Cardiac muscle cell (in vitro differentiated cells and primary cell): ENCODE measurements around the gene ENSA. TPM values are rescaled to one million over a fixed set of nuclear protein-coding genes. Genes with fewer than 3 reads are reported as not detected.
"Not testable (repeated sequence)": the region's sequence is repeated elsewhere in the genome, so short reads cannot be mapped to it uniquely, and the experiment has no call there.

ENCODE experiments used
- DNase-seq, 2 donors: peaks; one replicate each; pipeline versions ENCODE4 v3.0.0 to v3.0.0-alpha.2; 2010 to 2017; ENCODE audit warnings: low read depth in 1 of 2, low spot score in 1 of 2
- H3K27ac ChIP-seq: fragments of 200-600 bp; sonication (generic); 2 replicates; pipeline ENCODE4 v1.5.1; 2016
- H3K27me3 ChIP-seq: fragments of 200-600 bp; sonication (generic); 2 replicates; pipeline ENCODE4 v1.6.0; 2016; ENCODE audit warnings: control low read depth
- H3K36me3 ChIP-seq: fragments of 200-600 bp; sonication (generic); 2 replicates; pipeline ENCODE4 v1.5.1; 2016; ENCODE audit warnings: control low read depth
- H3K4me1 ChIP-seq: fragments of 200-600 bp; sonication (generic); 2 replicates; pipeline ENCODE4 v1.8.1; 2017; ENCODE audit warnings: low read depth, mild to moderate bottlenecking, mixed run types
- H3K4me3 ChIP-seq: fragments of 200-600 bp; sonication (generic); 2 replicates; pipeline ENCODE4 v1.5.1; 2016; ENCODE audit warnings: mild to moderate bottlenecking
- H3K9me3 ChIP-seq: fragments of 200-600 bp; sonication (generic); 2 replicates; pipeline ENCODE4 v1.5.1; 2017; ENCODE audit warnings: low read depth, mild to moderate bottlenecking, control low read depth
- CTCF ChIP-seq: IDR thresholded peaks from 2 replicates; pipeline ENCODE4 v1.5.1; 2012; ENCODE audit warnings: low read depth, mild to moderate bottlenecking, low read length
- polyA plus RNA-seq: library from polyadenylated mRNA; unstranded; fragments of >200 nt; fragmentation: Nextera tagmentation; extraction: Ambion mirVana; gene quantifications from 2 replicates; pipeline ENCODE4 v1.2.1, GENCODE V29; 2016
- total RNA-seq: library from RNA; depleted of rRNA; stranded (reverse); fragments of >200 nt; gene quantifications from 2 replicates; pipeline ENCODE4 v1.2.3, GENCODE V29; 2016

ENSA gene
- total and polyA plus RNA-seq, 2 experiments from 2014 or later = 65.9 to 82.2 TPM

DNA sequence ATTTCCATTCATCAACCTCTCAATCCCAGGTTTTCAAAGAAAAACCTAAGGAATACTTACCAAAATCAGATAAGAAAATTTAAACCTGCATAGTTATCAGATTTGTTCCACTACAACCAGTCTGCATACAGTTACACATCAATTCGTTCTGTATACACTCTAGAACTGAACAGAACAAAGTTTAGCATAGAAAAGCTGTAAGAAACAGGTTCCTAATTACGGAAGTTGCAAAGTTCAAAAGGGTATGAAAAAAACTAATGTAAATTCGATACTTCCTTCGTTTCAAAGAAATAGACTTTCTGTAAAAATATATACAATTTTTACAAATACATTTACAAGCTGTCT is 53.1 kb downstream of the ENSA start:
- DNase-seq = no peak
- no peak overlapping the region for H3K27ac ChIP-seq
- no peaks in the 10 kb centered on the region for H3K9me3 ChIP-seq
- peak overlapping the region; percentile 76 for H3K4me3 ChIP-seq
- H3K27me3 ChIP-seq = no peaks in the 10 kb centered on the region
- peaks cover 39% of the 10 kb centered on the region for H3K36me3 ChIP-seq
- TF ChIP-seq CTCF = no peak
- H3K4me1 ChIP-seq = peaks cover 31% of the 10 kb centered on the region

DNA sequence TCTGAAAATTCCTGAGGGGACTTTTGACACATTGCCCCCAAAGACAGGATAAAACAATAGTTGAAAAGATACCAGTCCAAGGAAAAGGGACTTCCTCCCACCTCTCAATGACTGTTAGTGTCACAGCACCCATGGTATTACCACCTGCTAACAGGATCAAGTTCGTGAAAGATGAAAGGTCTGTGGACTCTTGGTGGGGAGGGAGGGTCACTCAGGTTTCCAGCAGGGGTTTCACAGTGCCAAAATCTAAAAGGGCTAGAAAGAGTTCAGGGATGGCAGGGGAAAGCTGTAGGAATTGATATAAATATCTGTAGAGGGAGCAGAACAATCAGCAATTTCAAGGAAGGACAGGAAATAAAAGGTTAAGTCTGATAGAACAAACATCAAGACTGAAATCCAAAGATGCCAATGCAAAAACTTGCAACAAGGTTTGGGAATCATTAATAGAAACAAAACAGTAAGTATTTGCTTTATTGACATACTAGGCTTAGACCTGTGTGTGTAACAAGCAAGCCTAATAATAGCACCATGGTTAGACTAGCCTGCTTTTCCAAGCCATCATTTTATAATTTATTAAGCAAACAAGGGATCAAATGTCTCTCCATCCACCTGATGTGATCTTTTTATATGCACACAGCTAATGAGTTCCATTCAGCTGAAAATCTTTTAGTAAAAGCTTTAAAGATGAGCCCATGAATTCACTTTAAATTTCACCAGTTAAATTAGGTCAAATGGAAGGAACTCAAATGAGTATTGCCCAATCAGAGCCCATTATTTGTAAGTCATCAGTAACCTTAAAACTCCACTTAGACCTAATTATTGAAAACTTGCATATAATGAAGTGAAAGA is 53.7 kb downstream of the ENSA start:
- TF ChIP-seq CTCF = no peak
- Histone ChIP-seq H3K27ac (peak overlapping the region; percentile 51), H3K4me1 (peaks cover 31% of the 10 kb centered on the region), H3K9me3 (no peaks in the 10 kb centered on the region), H3K27me3 (no peaks in the 10 kb centered on the region), H3K4me3 (peak overlapping the region; percentile 76), H3K36me3 (peaks cover 39% of the 10 kb centered on the region)
- DNase-seq = peak in 1 of 2 donors; percentile 48

GRCh38 chr1:150575072-150575489 is 54.3 kb downstream of the ENSA start:
- peak in 1 of 2 donors; percentile 36 for DNase-seq
- no peak for TF ChIP-seq CTCF
- Histone ChIP-seq H3K27me3 (no peaks in the 10 kb centered on the region), H3K9me3 (no peaks in the 10 kb centered on the region), H3K27ac (peak overlapping the region; percentile 51), H3K4me3 (peak overlapping the region; percentile 76), H3K4me1 (peaks cover 31% of the 10 kb centered on the region), H3K36me3 (peaks cover 39% of the 10 kb centered on the region)

DNA sequence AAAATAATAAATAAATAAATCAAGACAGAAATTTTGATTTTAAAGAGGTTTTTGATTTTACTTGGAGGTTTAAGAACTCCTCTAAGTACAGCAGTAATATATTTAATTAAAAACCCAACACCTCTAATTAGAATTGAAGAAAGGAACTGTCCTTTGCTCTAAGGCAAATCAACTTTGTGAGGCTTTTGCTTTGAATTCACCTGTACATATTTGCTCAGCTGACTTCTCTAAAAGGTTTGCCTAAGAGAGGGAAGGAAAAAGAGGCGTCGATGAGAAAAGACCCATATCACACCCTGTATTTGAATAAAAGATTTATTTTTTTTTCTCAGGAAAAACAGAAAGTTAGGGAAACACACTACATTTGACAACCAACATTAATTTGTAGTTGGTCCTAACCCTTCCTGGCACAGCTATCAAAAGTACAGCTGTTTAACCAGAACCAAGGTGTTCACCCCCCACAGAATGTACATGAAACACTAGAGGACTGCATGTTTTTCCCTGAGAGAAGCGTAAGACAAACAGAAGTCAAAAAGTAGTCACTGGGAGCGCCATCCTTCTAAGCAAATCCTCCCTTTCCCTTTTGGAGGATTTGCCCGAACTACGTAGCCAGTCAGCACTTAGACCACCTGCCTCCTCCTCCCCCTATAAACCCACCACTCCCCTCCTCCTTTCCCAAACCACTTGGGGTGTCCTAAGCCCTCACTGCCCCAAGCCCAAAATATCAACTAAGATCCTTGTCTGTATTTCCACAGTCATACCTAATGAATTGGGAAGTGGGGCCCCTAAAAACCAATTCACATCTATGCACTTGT is 54.9 kb downstream of the ENSA start:
- Histone ChIP-seq H3K36me3 (peaks cover 39% of the 10 kb centered on the region), H3K4me3 (no peak overlapping the region), H3K27me3 (no peaks in the 10 kb centered on the region), H3K9me3 (no peaks in the 10 kb centered on the region), H3K4me1 (peaks cover 31% of the 10 kb centered on the region), H3K27ac (peak overlapping the region; percentile 51)
- peak in 1 of 2 donors; percentile 53 for DNase-seq
- TF ChIP-seq CTCF = no peak

GRCh38 chr1:150573648-150574071 is 55.8 kb downstream of the ENSA start:
- Histone ChIP-seq H3K36me3 (peaks cover 39% of the 10 kb centered on the region), H3K4me1 (peaks cover 35% of the 10 kb centered on the region), H3K27ac (peak overlapping the region; percentile 44)
- H3K27me3 ChIP-seq, H3K9me3 ChIP-seq, H3K4me3 ChIP-seq: not testable (repeated sequence)
- peak in 1 of 2 donors; percentile 38 for DNase-seq
